Heart right ventricle (tissue), 16 donors: ENCODE measurements around the gene ALDH1A2. TPM values are rescaled to one million over a fixed set of nuclear protein-coding genes. Genes with fewer than 3 reads are reported as not detected.

Experiments
- ATAC-seq, 8 donors: fragments of 200-7000 bp; cut with Tn5 transposase; one replicate each; pipeline ENCODE4 v1.9.1; 2020; ENCODE audit warnings: mild to moderate bottlenecking in 8 of 8, moderate library complexity in 8 of 8, moderate number of reproducible peaks in 1 of 8
- DNase-seq, 2 donors: peaks; one replicate each; pipeline ENCODE4 v3.0.0-alpha.2; 2020
- H3K27ac ChIP-seq, 10 donors: fragments of 200-600 bp; sonication (generic) in 2 of 10; one replicate each; pipeline versions ENCODE4 v1.5.0 to v1.8.0; 2020 to 2022; ENCODE audit warnings: mild to moderate bottlenecking in 3 of 10
- H3K27me3 ChIP-seq, 7 donors: fragments of 200-600 bp; one replicate each; pipeline ENCODE4 v1.8.0; 2021 to 2022; ENCODE audit warnings: mild to moderate bottlenecking in 2 of 7
- H3K36me3 ChIP-seq, 9 donors: fragments of 200-600 bp; sonication (generic) in 1 of 9; one replicate each; pipeline versions ENCODE4 v1.5.0 to v1.8.0; 2020 to 2022; ENCODE audit warnings: mild to moderate bottlenecking in 2 of 9
- H3K4me1 ChIP-seq, 9 donors: fragments of 200-600 bp; sonication (generic) in 1 of 9; one replicate each; pipeline versions ENCODE4 v1.5.0 to v1.8.0; 2020 to 2022; ENCODE audit warnings: mild to moderate bottlenecking in 4 of 9
- H3K4me3 ChIP-seq, 10 donors: fragments of 200-600 bp; sonication (generic) in 2 of 10; one replicate each; pipeline versions ENCODE4 v1.5.0 to v1.8.0; 2020 to 2022; ENCODE audit warnings: mild to moderate bottlenecking in 7 of 10, moderate library complexity in 2 of 10
- H3K9me3 ChIP-seq, 11 donors: fragments of 200-600 bp in 10 of 11; sonication (generic) in 2 of 11; one replicate each; pipeline versions ENCODE4 v1.5.0 to v1.8.0; 2013 to 2022; ENCODE audit warnings: mild to moderate bottlenecking in 2 of 11, control low read depth in 1 of 11, moderate library complexity in 1 of 11
- CTCF ChIP-seq, 9 donors: fragments of 200-600 bp; sonication (generic) in 2 of 9; IDR thresholded peaks; one replicate each; pipeline versions ENCODE4 v1.5.0 to v1.8.0; 2021 to 2022; ENCODE audit warnings: antibody characterized with exemption in 9 of 9, mild to moderate bottlenecking in 5 of 9, moderate library complexity in 1 of 9
- WGBS, 2 donors: extraction: QIAGEN DNeasy Blood & Tissue Kit; methylation state at CpG; one replicate each; pipeline ENCODE4 v1.1.7; 2013; ENCODE audit warnings: inconsistent platforms in 1 of 2; 5-methylcytosine and 5-hydroxymethylcytosine counted together
- intact Hi-C, 10 donors: fragments of 100-400 bp; cut with DNase I; formaldehyde crosslinking; loops; one replicate each; pipeline versions ENCODE4 v1.11.1 to v1.14.2; 2022
- polyA plus RNA-seq, 2 donors: library from polyadenylated mRNA; stranded (reverse); fragments of 200-250 nt; gene quantifications; one replicate each; pipeline ENCODE4 v1.2.3, GENCODE V29; 2013
- total RNA-seq, 10 donors: library from RNA; stranded (reverse); fragmentation: NEBNext Ultra II Directional in 3 of 10; extraction: Animal tissue kit (Norgen Biotek cat#: 25700) in 3 of 10; gene quantifications; one replicate each; pipeline versions ENCODE4 v1.2.1 to v1.2.4, GENCODE V29; 2021 to 2023
- donor health status: Arrhythmogenic right ventricular cardiomyopathy.
- donor health status: ischemic (EF 13 %, LVEDD 7.1; RV severe dilation, severe dysfunction).
- donor health status: healthy with polysubstance abuse.
- donor health status: DM: no; HTN: yes; CAD: no.
- donor health status: DM: no; HTN: no; CAD: no.
- donor health status: ischemic (EF 25% LVEDD 6.9; RV normal size, moderate dysfunction).
- donor health status: ischemic (EF 25% LVEDD 5.7; RV mildly dilated, moderate dysfunction).
- donor health status: healthy.
- donor health status: DM: yes; HTN: yes; CAD: no.
- donor health status: Ischemic cardiomyopathy.
- donor health status: ischemic (EF 35%, LVEDD 5.7; RV mildly dilated, moderate dysfunction).
- donor health status: nonischemic (EF 11% LVEDD 7.7; RV severe dilation, severe dysfunction).
- donor health status: DM: yes; HTN: yes; CAD: no.
- donor health status: PGD.
- donor health status: ischemic (EF 29% LVEDD 5.4; RV normal size, mild dysfunction).
- donor health status: nonischemic (EF 23%, LVEDD 6.1; RV moderate dilation, normal function).

Gene ALDH1A2
- total and polyA plus RNA-seq, 12 donors: 2.3 to 21.0 (median 9.8) TPM

DNA sequence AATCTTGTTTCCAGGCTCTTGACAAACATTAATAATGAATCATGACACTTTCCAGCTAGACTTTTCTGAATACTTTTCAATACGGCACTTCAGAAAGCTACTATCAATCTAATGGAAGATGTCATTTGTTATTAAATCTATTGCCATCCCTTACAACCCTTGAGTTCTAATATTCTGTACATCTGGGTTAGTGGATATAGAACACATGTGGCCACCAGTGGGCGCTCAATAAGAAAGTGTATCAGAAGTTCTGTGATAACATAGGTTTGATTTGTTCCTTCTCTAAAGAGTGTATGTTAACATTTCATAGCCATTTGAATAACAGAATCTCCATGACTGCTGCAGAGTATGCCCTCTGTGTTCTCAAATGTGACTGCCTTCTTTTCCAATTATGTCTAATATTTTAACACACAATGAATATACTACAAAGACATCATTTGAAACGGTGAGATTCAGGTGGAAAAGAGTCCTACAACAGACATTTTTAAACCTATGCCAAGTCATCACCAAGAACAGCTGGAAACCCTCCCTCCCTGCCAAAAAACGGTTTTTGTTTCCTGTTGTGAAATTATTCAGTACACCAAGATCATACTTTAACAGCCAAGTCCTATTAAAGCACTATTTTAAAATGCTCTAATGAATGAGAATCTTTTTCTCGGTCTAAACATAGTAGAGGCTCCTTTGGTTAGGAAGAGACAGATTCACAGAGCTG is 22.2 kb downstream of the ALDH1A2 start:
- Histone ChIP-seq H3K36me3 (no peaks in the 10 kb centered on the region), H3K9me3 (peaks cover 0 to 4% (median 0%) of the 10 kb centered on the region in 11 donors), H3K27ac (no peak overlapping the region), H3K27me3 (no peaks in the 10 kb centered on the region), H3K4me1 (peaks cover 0 to 8% (median 5%) of the 10 kb centered on the region in 9 donors), H3K4me3 (no peak overlapping the region)
- intact Hi-C loops: loop anchor here in 1 of 10 donors (5.0 kb wide), 1 partner anchor 121 kb away; no protein-coding TSS in a partner anchor
- DNase-seq (peak in 1 of 2 donors; percentile 20), ATAC-seq (peak in 3 of 8 donors; percentile 31 to 55 (median 31))
- 39 to 50% methylated on average over 5 of the region's 5 CpGs for WGBS, 2 donors
- peak; percentile 25 to 76 (median 62) for TF ChIP-seq CTCF (IDR thresholded peaks at IDR 0.05)

DNA sequence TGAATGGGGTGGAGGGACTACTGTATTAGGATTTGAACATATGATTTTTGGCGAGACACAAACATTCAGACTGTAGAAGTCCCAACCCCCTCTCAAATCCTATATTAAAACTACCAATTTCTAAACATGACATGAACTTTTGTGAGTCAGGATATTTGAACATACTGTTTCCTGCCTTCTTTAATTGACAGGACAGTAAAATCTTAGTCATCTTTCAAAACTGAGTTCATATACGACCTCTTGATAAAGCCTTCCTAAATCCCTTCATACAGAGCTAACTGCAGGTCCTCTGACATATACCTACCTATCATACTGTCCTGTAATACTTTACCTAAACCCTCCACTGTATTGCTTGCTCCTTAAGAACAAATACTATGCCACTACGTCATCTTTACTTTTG is 23.5 kb downstream of the ALDH1A2 start:
- no peaks in the 10 kb centered on the region for H3K27me3 ChIP-seq
- DNase-seq (no peak), ATAC-seq (no peak)
- 59 to 70% methylated on average over 3 of the region's 3 CpGs for whole genome bisulfite sequencing, 2 donors
- peaks cover 0 to 21% (median 11%) of the 10 kb centered on the region in 9 donors for H3K4me1 ChIP-seq
- intact Hi-C loops: loop anchor here in 1 of 10 donors (5.0 kb wide), 1 partner anchor 120 kb away; no protein-coding TSS in a partner anchor
- H3K9me3 ChIP-seq: peaks cover 0 to 4% (median 0%) of the 10 kb centered on the region in 11 donors
- no peaks in the 10 kb centered on the region for H3K36me3 ChIP-seq
- no peak for TF ChIP-seq CTCF (IDR thresholded peaks at IDR 0.05)
- H3K4me3 ChIP-seq: no peak overlapping the region
- H3K27ac ChIP-seq: no peak overlapping the region

DNA sequence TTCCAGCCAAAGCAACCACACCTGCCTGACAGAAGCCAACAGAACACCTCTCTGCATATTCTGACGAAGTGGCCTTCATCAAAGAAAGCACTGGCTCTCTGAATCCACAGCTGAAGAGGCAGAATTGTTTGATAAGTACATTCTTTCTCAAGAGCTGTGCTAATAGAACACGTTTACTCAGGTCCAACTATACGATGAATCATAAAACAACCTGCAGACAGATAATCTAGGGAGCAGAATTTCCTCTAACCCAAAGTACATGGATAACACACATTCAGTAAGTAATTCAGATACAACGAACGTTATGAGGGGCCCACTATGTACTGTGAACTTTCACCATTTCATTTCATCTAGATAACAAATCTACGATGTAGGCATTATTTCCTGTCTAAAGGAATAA is 25.4 kb downstream of the ALDH1A2 start:
- DNase-seq (no peak), ATAC-seq (no peak)
- Histone ChIP-seq H3K4me1 (peaks cover 0 to 24% (median 11%) of the 10 kb centered on the region in 9 donors), H3K27ac (no peak overlapping the region), H3K9me3 (peaks cover 0 to under 1% (median 0%) of the 10 kb centered on the region in 11 donors), H3K27me3 (no peaks in the 10 kb centered on the region), H3K36me3 (no peaks in the 10 kb centered on the region), H3K4me3 (no peak overlapping the region)
- 72 to 81% methylated on average over 6 of the region's 6 CpGs for WGBS, 2 donors
- intact Hi-C loops: loop anchor here in 1 of 10 donors (5.0 kb wide), 1 partner anchor 118 kb away; no protein-coding TSS in a partner anchor
- TF ChIP-seq CTCF (IDR thresholded peaks at IDR 0.05): no peak

DNA sequence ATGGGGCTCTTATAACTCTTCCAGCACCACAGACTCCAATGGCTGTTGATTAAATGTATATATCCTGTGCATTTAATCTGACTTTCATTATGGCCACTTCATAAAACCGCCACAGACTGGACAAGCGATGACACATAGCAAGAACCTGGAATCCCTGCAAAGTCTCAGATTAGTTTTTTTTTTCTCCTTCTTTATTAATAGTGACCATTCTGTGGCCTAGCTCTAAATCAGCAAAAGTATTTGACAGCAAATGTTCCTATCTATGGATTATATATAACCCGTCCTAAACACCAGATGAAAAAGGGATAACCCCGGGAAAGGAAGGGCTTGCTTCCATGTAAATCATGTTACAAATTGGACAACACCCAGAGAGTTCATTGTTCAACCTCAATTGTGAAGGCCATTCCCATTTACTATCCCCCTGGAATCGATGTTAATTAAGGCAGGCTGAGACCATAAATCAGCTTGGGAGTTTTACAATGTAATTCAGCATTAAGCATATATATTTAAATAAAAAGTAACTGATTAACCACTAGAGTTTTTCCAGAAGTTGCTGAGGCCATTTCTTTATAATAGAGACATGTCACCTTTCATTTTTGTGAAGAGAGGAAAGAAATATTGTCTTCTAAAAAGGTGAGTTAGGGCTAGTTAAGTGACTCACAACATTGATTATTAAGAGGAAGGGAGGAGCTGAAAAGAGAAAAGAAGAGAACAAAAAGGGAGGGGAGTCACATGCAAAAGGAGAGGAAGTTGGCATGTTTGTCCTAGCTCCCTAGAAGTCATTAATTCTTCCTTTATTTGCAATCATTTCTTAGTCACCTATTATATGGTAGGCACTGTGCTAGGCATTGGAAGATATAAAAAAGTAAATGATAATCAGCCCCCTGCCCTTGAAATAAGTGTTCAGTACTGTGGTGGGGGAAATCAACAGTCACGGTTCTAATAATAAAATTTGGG is 26.2 kb downstream of the ALDH1A2 start:
- peaks cover 0 to 24% (median 11%) of the 10 kb centered on the region in 9 donors for H3K4me1 ChIP-seq
- H3K4me3 ChIP-seq: no peak overlapping the region
- no peak overlapping the region for H3K27ac ChIP-seq
- intact Hi-C loops: loop anchor here in 1 of 10 donors (5.0 kb wide), 1 partner anchor 117 kb away; no protein-coding TSS in a partner anchor
- H3K27me3 ChIP-seq: no peaks in the 10 kb centered on the region
- TF ChIP-seq CTCF (IDR thresholded peaks at IDR 0.05): no peak
- 77% methylated on average over 6 of the region's 6 CpGs for WGBS, 2 donors
- DNase-seq (no peak), ATAC-seq (no peak)
- no peaks in the 10 kb centered on the region for H3K36me3 ChIP-seq
- H3K9me3 ChIP-seq: no peaks in the 10 kb centered on the region
